ENCODE results near the gene UPF1.
A peak's percentile ranks its signal among the peaks of the same experiment; 100 is the strongest.

UPF1 gene

DNA sequence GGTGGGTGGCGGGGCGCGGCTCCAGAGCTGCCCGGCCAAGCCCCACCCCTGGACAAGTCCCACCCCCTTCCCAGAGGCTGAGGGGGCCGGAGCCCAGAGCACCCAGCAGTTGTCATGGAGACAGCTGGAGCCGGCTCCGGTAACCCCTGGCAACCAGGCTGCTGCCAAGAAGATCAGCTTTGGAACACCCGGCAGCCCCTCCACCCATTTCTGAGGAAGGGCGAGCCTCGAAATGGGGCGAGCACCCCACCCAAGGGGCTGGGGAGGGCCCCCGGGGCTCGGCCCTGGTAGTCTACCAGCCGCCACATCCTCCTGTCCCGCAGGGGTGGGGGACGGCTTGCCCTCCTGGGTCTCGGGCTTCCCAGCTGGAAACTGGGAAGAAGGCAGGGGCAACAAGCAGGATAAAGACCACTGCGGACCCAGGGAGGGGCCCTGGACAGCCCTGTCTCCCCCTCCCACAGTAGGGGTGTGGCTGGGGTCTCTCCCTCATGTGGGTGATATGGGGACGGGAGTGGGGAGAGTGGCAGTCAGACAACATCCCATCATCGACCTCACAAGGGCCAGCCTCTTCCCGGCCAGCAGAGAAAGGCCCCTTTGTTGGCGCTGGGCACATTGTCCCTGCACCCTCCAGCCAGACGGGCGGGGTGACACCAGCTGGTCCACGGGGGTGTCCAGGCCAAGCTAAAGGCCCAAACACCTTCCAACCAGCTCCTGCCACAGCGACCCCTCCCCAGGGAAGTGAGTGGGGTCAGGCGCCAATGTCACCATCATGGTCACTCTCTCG is 62.7 kb downstream of the UPF1 start:
- TF ChIP-seq ZBTB7A (IDR thresholded peaks at IDR 0.05; ENCODE audit: low read depth) (no peak), CEBPB (IDR thresholded peaks at IDR 0.05) (no peak), TCF12 (IDR thresholded peaks at IDR 0.05; ENCODE audit: low read depth) (no peak), NFIC (IDR thresholded peaks at IDR 0.05) (no peak), YY1 (IDR thresholded peaks at IDR 0.05; ENCODE audit: low read depth) (no peak), FOXM1 (IDR thresholded peaks at IDR 0.05; ENCODE audit: borderline replicate concordance, low read depth) (no peak), EGR1 (IDR thresholded peaks at IDR 0.05) (no peak), CREB1 (IDR thresholded peaks at IDR 0.05; ENCODE audit: low read depth) (no peak), USF1 (IDR thresholded peaks at IDR 0.05) (no peak), RAD21 (IDR thresholded peaks at IDR 0.05; ENCODE audit: low read depth) (no peak), TEAD4 (IDR thresholded peaks at IDR 0.05) (no peak), TAF1 (IDR thresholded peaks at IDR 0.05; ENCODE audit: low read depth) (no peak), MAX (IDR thresholded peaks at IDR 0.05) (no peak), EP300 (IDR thresholded peaks at IDR 0.05; ENCODE audit: borderline replicate concordance) (no peak)
- TF ChIP-seq, protein P1, sequence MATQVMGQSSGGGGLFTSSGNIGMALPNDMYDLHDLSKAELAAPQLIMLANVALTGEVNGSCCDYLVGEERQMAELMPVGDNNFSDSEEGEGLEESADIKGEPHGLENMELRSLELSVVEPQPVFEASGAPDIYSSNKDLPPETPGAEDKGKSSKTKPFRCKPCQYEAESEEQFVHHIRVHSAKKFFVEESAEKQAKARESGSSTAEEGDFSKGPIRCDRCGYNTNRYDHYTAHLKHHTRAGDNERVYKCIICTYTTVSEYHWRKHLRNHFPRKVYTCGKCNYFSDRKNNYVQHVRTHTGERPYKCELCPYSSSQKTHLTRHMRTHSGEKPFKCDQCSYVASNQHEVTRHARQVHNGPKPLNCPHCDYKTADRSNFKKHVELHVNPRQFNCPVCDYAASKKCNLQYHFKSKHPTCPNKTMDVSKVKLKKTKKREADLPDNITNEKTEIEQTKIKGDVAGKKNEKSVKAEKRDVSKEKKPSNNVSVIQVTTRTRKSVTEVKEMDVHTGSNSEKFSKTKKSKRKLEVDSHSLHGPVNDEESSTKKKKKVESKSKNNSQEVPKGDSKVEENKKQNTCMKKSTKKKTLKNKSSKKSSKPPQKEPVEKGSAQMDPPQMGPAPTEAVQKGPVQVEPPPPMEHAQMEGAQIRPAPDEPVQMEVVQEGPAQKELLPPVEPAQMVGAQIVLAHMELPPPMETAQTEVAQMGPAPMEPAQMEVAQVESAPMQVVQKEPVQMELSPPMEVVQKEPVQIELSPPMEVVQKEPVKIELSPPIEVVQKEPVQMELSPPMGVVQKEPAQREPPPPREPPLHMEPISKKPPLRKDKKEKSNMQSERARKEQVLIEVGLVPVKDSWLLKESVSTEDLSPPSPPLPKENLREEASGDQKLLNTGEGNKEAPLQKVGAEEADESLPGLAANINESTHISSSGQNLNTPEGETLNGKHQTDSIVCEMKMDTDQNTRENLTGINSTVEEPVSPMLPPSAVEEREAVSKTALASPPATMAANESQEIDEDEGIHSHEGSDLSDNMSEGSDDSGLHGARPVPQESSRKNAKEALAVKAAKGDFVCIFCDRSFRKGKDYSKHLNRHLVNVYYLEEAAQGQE (IDR thresholded peaks at IDR 0.05; ENCODE audit: low read depth): no peak

- TF ChIP-seq RAD21 (IDR thresholded peaks at IDR 0.05; ENCODE audit: low read depth): peak; percentile 68
- TF ChIP-seq EGR1 (IDR thresholded peaks at IDR 0.05): no peak
- peak; percentile 78 for TF ChIP-seq ZBTB7A (IDR thresholded peaks at IDR 0.05; ENCODE audit: low read depth)
- TF ChIP-seq MAX (IDR thresholded peaks at IDR 0.05): peak; percentile 40; the same call in 1 of the 2 replicates
- no peak for TF ChIP-seq TEAD4 (IDR thresholded peaks at IDR 0.05)
- no peak for TF ChIP-seq CREB1 (IDR thresholded peaks at IDR 0.05; ENCODE audit: low read depth)
- no peak for TF ChIP-seq FOXM1 (IDR thresholded peaks at IDR 0.05; ENCODE audit: borderline replicate concordance, low read depth)
These were observed 63.5 kb downstream of the UPF1 start for GRCh38 chr19:18895038-18895823.

GRCh38 chr19:18895824-18896341 is 64.1 kb downstream of the UPF1 start, which contains the start of gene CERS1:
Gene CERS1, minus strand, starts transcription at chr19:18896158. Its CDS starts 86 bp downstream, at chr19:18896072.
- no peak for TF ChIP-seq EGR1 (IDR thresholded peaks at IDR 0.05)
- TF ChIP-seq FOXM1 (IDR thresholded peaks at IDR 0.05; ENCODE audit: borderline replicate concordance, low read depth): no peak
- TF ChIP-seq ZBTB7A (IDR thresholded peaks at IDR 0.05; ENCODE audit: low read depth): peak; percentile 5; the same call in 1 of the 2 replicates
- no peak for TF ChIP-seq TAF1 (IDR thresholded peaks at IDR 0.05; ENCODE audit: low read depth)
- no peak for TF ChIP-seq RAD21 (IDR thresholded peaks at IDR 0.05; ENCODE audit: low read depth)
- peak; percentile 22; the same call in 1 of the 2 replicates for TF ChIP-seq MAX (IDR thresholded peaks at IDR 0.05)
- no peak for TF ChIP-seq CEBPB (IDR thresholded peaks at IDR 0.05)

GRCh38 chr19:18896421-18896841 is 64.7 kb downstream of the UPF1 start:
- TF ChIP-seq ZBTB7A (IDR thresholded peaks at IDR 0.05; ENCODE audit: low read depth) (no peak), NFIC (IDR thresholded peaks at IDR 0.05) (no peak), EP300 (IDR thresholded peaks at IDR 0.05; ENCODE audit: borderline replicate concordance) (no peak), USF1 (IDR thresholded peaks at IDR 0.05) (no peak), CREB1 (IDR thresholded peaks at IDR 0.05; ENCODE audit: low read depth) (no peak), TEAD4 (IDR thresholded peaks at IDR 0.05) (no peak), EGR1 (IDR thresholded peaks at IDR 0.05) (no peak), YY1 (IDR thresholded peaks at IDR 0.05; ENCODE audit: low read depth) (no peak)

GRCh38 chr19:18897094-18898029 is 65.6 kb downstream of the UPF1 start:
- TF ChIP-seq FOXM1 (IDR thresholded peaks at IDR 0.05; ENCODE audit: borderline replicate concordance, low read depth) (no peak), TCF12 (IDR thresholded peaks at IDR 0.05; ENCODE audit: low read depth) (no peak)

DNA sequence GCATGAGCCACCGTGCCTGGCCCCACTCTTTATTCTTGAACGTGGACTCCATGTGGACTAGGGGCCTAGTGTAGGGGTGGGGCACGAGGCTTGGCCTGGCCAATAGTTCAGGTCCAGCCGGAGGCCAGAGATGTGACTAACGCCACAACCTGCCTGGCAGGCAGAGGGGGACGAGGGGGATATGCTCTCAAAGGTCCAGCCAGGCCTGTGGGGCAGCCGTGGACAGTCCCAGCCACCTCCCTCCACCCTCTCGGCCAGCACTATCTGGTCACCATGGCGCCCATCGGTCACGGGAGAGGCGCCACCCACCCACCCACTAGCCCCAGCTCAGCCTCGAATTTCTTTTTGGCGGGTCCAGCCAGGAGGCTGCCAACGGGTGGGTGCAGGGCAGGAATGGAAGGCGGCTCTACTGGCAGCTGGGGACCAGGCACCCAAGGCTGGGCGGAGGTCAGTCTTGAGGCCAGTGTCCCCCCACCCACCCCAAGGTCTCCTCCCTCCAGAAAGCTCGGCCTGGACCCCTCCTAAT is 66.4 kb downstream of the UPF1 start:
- no peak for TF ChIP-seq EGR1 (IDR thresholded peaks at IDR 0.05)
- TF ChIP-seq CREB1 (IDR thresholded peaks at IDR 0.05; ENCODE audit: low read depth): no peak
- no peak for TF ChIP-seq TCF12 (IDR thresholded peaks at IDR 0.05; ENCODE audit: low read depth)
- TF ChIP-seq FOXM1 (IDR thresholded peaks at IDR 0.05; ENCODE audit: borderline replicate concordance, low read depth): no peak
- TF ChIP-seq RAD21 (IDR thresholded peaks at IDR 0.05; ENCODE audit: low read depth): no peak
- no peak for TF ChIP-seq YY1 (IDR thresholded peaks at IDR 0.05; ENCODE audit: low read depth)
- no peak for TF ChIP-seq USF1 (IDR thresholded peaks at IDR 0.05)
- TF ChIP-seq, protein P1 (IDR thresholded peaks at IDR 0.05; ENCODE audit: low read depth): no peak
- TF ChIP-seq TEAD4 (IDR thresholded peaks at IDR 0.05): no peak
- TF ChIP-seq EP300 (IDR thresholded peaks at IDR 0.05; ENCODE audit: borderline replicate concordance): no peak
- TF ChIP-seq CEBPB (IDR thresholded peaks at IDR 0.05): no peak
